HepG2 (cell line): Measurements from ENCODE around the gene KCTD14. TPM values are rescaled to one million over a fixed set of nuclear protein-coding genes. Genes with fewer than 3 reads are reported as not detected.

Source experiments
- GATAD2A ChIP-seq: IDR thresholded peaks from 2 replicates; pipeline ENCODE4 v1.6.1; 2016
- IKZF4 ChIP-seq: sonication (generic); formaldehyde crosslinking; IDR thresholded peaks from 2 replicates; pipeline ENCODE4 v1.5.1; 2020; ENCODE audit warnings: borderline replicate concordance, mild to moderate bottlenecking, low read depth, missing genetic modification reagents; ENCODE audit errors: not compliant biosample characterization
- KDM2A ChIP-seq: sonication (generic); formaldehyde crosslinking; IDR thresholded peaks from 2 replicates; pipeline ENCODE4 v1.4.0; 2020; ENCODE audit warnings: low read depth, missing genetic modification reagents, borderline replicate concordance
- MTA1 ChIP-seq: sonication (generic); formaldehyde crosslinking; IDR thresholded peaks from 2 replicates; pipeline ENCODE4 v1.4.0; 2020; ENCODE audit warnings: missing genetic modification reagents, mild to moderate bottlenecking, borderline replicate concordance
- NFE2L2 ChIP-seq: fragments of 150-350 bp; IDR thresholded peaks from 2 replicates; pipeline ENCODE4 v1.6.1; 2014; ENCODE audit warnings: low read length
- POGZ ChIP-seq: sonication (generic); formaldehyde crosslinking; IDR thresholded peaks from 2 replicates; pipeline ENCODE4 v1.4.0; 2020; ENCODE audit warnings: mild to moderate bottlenecking, missing genetic modification reagents
- ZFP41 ChIP-seq: sonication (generic); formaldehyde crosslinking; IDR thresholded peaks from 2 replicates; pipeline ENCODE4 v1.4.0; 2020; ENCODE audit warnings: mild to moderate bottlenecking, missing genetic modification reagents, borderline replicate concordance
- ZZZ3 ChIP-seq: sonication (generic); formaldehyde crosslinking; IDR thresholded peaks from 2 replicates; pipeline ENCODE4 v1.4.0; 2020; ENCODE audit warnings: missing genetic modification reagents, mild to moderate bottlenecking, borderline replicate concordance
- polyA plus RNA-seq, 8 experiments: library from polyadenylated mRNA; depleted of rRNA in 3 of 8; stranded (reverse) in 7 of 8; unstranded in 1 of 8; fragments of >200 nt; fragmentation: Illumina TruSeq in 4 of 8; extraction: Trizol in 4 of 8; gene quantifications; 2 replicates each; pipeline versions ENCODE4 v1.2.1 to v1.2.3, GENCODE V29; 2011 to 2016; ENCODE audit warnings: low read depth in 4 of 8, missing spikeins in 1 of 8, mixed read lengths in 1 of 8; ENCODE audit not compliant: insufficient read depth in 1 of 8
- total RNA-seq, 5 experiments: library from RNA; depleted of rRNA; stranded (reverse); fragments of >200 nt; fragmentation: Illumina TruSeq; extraction: Trizol; gene quantifications; 2 replicates each; pipeline ENCODE4 v1.2.3, GENCODE V29; 2016; ENCODE audit warnings: low read depth in 1 of 5
- TF ChIP-seq, protein P1 (sequence below): sonication (generic); formaldehyde crosslinking; IDR thresholded peaks from 2 replicates; pipeline ENCODE4 v1.4.0; 2020; ENCODE audit warnings: missing genetic modification reagents
- TF ChIP-seq, protein P2 (sequence below): sonication (generic); formaldehyde crosslinking; IDR thresholded peaks from 2 replicates; pipeline ENCODE4 v1.5.0; 2020; ENCODE audit warnings: mild to moderate bottlenecking, missing genetic modification reagents
- TF ChIP-seq, protein P3 (sequence below): sonication (generic); formaldehyde crosslinking; conservative IDR thresholded peaks from 2 replicates; pipeline ENCODE4 v1.4.0; 2020; ENCODE audit warnings: missing genetic modification reagents
- TF ChIP-seq, protein P4 (sequence below): sonication (generic); formaldehyde crosslinking; IDR thresholded peaks from 2 replicates; pipeline ENCODE4 v1.8.0; 2022; ENCODE audit warnings: mild to moderate bottlenecking, missing genetic modification reagents
- TF ChIP-seq, protein P5 (sequence below): sonication (generic); formaldehyde crosslinking; IDR thresholded peaks from 2 replicates; pipeline ENCODE4 v1.4.0; 2020; ENCODE audit warnings: low read depth, mild to moderate bottlenecking, missing genetic modification reagents

Gene KCTD14
- total and polyA plus RNA-seq, 2 of the 13 experiments (the other 11 are each of a cell fraction or from before 2014, with no cell fraction given): 10.3 to 15.6 TPM

DNA sequence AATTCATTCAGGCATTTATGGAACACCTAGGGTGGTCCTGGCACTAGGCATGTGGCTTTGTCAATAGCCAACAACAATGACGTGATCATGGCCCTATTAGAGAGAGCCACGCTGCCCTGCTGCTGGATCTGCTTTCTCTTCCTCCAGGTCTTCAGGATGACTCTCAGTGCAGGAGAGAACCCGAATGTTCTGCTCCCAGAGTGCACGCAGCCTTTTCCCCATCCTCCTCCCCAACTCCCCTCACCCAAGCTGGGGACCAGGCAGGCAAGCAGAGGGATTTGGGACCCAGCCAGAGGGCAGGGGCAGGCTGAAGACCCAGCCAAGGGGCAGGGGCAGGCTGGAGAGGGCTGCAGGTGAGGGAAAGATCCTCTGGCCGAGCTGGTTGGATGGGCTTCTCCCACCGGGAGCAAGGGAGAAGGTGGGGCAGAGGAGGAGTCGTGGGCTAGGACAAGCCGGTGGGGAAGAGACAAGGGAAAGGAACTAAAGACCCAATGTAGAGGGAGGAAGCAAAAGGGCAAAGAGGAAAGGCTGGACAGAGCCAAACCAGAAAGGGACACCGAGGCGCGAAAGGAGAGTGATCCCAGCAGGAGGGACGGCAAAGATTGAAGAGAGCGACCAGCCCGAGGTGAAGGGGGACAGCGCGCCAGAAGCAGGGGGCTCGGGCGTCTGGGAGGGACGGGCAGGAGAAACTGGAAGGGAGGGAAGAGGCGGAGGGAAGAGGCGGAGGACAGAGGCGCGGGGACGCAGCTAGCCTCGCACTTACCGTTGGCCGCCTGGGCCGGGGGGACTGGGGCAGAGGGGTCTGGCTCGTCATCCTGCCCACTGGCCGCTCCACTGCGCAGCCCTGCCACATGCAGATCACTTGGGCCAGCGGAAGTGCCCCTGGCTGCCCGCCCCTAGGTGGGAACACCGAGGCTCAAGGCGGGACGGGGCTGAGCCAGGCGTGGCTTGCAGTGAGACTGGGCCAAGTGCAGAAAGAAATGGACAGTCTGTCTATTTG, at the start of gene KCTD14 (continued):
- TF ChIP-seq, protein P1, sequence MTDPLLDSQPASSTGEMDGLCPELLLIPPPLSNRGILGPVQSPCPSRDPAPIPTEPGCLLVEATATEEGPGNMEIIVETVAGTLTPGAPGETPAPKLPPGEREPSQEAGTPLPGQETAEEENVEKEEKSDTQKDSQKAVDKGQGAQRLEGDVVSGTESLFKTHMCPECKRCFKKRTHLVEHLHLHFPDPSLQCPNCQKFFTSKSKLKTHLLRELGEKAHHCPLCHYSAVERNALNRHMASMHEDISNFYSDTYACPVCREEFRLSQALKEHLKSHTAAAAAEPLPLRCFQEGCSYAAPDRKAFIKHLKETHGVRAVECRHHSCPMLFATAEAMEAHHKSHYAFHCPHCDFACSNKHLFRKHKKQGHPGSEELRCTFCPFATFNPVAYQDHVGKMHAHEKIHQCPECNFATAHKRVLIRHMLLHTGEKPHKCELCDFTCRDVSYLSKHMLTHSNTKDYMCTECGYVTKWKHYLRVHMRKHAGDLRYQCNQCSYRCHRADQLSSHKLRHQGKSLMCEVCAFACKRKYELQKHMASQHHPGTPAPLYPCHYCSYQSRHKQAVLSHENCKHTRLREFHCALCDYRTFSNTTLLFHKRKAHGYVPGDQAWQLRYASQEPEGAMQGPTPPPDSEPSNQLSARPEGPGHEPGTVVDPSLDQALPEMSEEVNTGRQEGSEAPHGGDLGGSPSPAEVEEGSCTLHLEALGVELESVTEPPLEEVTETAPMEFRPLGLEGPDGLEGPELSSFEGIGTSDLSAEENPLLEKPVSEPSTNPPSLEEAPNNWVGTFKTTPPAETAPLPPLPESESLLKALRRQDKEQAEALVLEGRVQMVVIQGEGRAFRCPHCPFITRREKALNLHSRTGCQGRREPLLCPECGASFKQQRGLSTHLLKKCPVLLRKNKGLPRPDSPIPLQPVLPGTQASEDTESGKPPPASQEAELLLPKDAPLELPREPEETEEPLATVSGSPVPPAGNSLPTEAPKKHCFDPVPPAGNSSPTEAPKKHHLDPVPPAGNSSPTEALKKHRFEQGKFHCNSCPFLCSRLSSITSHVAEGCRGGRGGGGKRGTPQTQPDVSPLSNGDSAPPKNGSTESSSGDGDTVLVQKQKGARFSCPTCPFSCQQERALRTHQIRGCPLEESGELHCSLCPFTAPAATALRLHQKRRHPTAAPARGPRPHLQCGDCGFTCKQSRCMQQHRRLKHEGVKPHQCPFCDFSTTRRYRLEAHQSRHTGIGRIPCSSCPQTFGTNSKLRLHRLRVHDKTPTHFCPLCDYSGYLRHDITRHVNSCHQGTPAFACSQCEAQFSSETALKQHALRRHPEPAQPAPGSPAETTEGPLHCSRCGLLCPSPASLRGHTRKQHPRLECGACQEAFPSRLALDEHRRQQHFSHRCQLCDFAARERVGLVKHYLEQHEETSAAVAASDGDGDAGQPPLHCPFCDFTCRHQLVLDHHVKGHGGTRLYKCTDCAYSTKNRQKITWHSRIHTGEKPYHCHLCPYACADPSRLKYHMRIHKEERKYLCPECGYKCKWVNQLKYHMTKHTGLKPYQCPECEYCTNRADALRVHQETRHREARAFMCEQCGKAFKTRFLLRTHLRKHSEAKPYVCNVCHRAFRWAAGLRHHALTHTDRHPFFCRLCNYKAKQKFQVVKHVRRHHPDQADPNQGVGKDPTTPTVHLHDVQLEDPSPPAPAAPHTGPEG (CRISPR knock-in tag): 0 out of 2 replicates have a peak, but pooled peaks have one; percentile 45
- TF ChIP-seq, protein P2, sequence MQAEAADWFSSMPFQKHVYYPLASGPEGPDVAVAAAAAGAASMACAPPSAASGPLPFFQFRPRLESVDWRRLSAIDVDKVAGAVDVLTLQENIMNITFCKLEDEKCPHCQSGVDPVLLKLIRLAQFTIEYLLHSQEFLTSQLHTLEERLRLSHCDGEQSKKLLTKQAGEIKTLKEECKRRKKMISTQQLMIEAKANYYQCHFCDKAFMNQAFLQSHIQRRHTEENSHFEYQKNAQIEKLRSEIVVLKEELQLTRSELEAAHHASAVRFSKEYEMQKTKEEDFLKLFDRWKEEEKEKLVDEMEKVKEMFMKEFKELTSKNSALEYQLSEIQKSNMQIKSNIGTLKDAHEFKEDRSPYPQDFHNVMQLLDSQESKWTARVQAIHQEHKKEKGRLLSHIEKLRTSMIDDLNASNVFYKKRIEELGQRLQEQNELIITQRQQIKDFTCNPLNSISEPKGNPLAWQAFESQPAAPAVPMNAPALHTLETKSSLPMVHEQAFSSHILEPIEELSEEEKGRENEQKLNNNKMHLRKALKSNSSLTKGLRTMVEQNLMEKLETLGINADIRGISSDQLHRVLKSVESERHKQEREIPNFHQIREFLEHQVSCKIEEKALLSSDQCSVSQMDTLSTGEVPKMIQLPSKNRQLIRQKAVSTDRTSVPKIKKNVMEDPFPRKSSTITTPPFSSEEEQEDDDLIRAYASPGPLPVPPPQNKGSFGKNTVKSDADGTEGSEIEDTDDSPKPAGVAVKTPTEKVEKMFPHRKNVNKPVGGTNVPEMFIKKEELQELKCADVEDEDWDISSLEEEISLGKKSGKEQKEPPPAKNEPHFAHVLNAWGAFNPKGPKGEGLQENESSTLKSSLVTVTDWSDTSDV (CRISPR knock-in tag): no peak
- TF ChIP-seq, protein P3, sequence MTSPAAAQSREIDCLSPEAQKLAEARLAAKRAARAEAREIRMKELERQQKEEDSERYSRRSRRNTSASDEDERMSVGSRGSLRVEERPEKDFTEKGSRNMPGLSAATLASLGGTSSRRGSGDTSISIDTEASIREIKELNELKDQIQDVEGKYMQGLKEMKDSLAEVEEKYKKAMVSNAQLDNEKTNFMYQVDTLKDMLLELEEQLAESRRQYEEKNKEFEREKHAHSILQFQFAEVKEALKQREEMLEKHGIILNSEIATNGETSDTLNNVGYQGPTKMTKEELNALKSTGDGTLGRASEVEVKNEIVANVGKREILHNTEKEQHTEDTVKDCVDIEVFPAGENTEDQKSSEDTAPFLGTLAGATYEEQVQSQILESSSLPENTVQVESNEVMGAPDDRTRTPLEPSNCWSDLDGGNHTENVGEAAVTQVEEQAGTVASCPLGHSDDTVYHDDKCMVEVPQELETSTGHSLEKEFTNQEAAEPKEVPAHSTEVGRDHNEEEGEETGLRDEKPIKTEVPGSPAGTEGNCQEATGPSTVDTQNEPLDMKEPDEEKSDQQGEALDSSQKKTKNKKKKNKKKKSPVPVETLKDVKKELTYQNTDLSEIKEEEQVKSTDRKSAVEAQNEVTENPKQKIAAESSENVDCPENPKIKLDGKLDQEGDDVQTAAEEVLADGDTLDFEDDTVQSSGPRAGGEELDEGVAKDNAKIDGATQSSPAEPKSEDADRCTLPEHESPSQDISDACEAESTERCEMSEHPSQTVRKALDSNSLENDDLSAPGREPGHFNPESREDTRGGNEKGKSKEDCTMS (CRISPR knock-in tag): no peak
- TF ChIP-seq POGZ (CRISPR knock-in tag): peak; percentile 17; the same call in 1 of the 2 replicates
- peak; percentile 87 for TF ChIP-seq MTA1
- TF ChIP-seq ZFP41 (CRISPR knock-in tag): no peak
- TF ChIP-seq, protein P4, sequence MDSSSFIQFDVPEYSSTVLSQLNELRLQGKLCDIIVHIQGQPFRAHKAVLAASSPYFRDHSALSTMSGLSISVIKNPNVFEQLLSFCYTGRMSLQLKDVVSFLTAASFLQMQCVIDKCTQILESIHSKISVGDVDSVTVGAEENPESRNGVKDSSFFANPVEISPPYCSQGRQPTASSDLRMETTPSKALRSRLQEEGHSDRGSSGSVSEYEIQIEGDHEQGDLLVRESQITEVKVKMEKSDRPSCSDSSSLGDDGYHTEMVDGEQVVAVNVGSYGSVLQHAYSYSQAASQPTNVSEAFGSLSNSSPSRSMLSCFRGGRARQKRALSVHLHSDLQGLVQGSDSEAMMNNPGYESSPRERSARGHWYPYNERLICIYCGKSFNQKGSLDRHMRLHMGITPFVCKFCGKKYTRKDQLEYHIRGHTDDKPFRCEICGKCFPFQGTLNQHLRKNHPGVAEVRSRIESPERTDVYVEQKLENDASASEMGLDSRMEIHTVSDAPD (CRISPR knock-in tag): peak; percentile 47; the same call in 1 of the 2 replicates
- TF ChIP-seq IKZF4: no peak
- TF ChIP-seq, protein P5, sequence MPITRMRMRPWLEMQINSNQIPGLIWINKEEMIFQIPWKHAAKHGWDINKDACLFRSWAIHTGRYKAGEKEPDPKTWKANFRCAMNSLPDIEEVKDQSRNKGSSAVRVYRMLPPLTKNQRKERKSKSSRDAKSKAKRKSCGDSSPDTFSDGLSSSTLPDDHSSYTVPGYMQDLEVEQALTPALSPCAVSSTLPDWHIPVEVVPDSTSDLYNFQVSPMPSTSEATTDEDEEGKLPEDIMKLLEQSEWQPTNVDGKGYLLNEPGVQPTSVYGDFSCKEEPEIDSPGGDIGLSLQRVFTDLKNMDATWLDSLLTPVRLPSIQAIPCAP (CRISPR knock-in tag): 0 out of 2 replicates have a peak, but pooled peaks have one; percentile 56
- peak; percentile 76 for TF ChIP-seq KDM2A (CRISPR knock-in tag)
- TF ChIP-seq GATAD2A (CRISPR knock-in tag): peak; percentile 27; the same call in 1 of the 2 replicates
- TF ChIP-seq NFE2L2: no peak
- TF ChIP-seq ZZZ3 (CRISPR knock-in tag): peak; percentile 53; the same call in 1 of the 2 replicates
